ENCODE results near the gene RAI1.
"Not testable (repeated sequence)": the region's sequence is repeated elsewhere in the genome, so short reads cannot be mapped to it uniquely, and the experiment has no call there.

DNA sequence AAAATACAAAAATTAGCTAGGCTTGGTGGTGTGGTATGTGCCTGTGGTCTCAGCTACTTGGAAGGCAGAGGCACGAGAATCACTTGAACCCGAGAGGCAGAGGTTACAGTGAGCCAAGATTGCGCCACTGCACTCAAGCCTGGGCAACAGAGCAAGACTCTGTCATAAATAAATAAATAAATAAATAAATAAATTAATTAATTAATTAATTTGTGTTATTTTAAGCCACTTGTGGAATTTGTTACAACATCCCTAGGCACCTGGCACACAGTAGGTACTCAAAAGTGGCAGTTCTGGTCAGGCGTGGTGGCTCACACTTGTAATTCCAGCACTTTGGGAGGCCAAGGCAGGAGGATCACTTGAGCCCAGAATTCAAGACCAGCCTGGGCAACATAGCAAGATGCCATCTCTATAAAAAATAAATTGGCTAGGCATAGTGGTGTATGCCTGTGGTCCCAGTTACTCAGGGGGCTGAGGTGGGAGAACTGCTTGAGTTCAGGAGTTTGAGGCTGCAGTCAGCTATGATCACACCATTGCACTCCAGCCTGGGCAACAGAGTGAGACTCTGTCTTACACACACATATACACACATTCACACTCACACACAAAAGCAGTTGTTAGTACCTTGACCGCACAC is 3.1 kb upstream of the RAI1 start:
- TF ChIP-seq, protein P1, sequence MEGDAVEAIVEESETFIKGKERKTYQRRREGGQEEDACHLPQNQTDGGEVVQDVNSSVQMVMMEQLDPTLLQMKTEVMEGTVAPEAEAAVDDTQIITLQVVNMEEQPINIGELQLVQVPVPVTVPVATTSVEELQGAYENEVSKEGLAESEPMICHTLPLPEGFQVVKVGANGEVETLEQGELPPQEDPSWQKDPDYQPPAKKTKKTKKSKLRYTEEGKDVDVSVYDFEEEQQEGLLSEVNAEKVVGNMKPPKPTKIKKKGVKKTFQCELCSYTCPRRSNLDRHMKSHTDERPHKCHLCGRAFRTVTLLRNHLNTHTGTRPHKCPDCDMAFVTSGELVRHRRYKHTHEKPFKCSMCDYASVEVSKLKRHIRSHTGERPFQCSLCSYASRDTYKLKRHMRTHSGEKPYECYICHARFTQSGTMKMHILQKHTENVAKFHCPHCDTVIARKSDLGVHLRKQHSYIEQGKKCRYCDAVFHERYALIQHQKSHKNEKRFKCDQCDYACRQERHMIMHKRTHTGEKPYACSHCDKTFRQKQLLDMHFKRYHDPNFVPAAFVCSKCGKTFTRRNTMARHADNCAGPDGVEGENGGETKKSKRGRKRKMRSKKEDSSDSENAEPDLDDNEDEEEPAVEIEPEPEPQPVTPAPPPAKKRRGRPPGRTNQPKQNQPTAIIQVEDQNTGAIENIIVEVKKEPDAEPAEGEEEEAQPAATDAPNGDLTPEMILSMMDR (conservative IDR thresholded peaks at IDR 0.05; ENCODE audit: low read depth, low read length): not testable (repeated sequence)
- TF ChIP-seq EZH2 (IDR thresholded peaks at IDR 0.05; ENCODE audit: borderline replicate concordance, low read depth, low read length, poor library complexity, severe bottlenecking): not testable (repeated sequence)
